SW 1271 (cell line): ENCODE measurements around the gene CCDC24.

Source experiments
- DNase-seq, 2 experiments: peaks; one replicate each; lab custom pipeline; 2025; lab: John Stamatoyannopoulos, UW

The CCDC24 gene

DNA sequence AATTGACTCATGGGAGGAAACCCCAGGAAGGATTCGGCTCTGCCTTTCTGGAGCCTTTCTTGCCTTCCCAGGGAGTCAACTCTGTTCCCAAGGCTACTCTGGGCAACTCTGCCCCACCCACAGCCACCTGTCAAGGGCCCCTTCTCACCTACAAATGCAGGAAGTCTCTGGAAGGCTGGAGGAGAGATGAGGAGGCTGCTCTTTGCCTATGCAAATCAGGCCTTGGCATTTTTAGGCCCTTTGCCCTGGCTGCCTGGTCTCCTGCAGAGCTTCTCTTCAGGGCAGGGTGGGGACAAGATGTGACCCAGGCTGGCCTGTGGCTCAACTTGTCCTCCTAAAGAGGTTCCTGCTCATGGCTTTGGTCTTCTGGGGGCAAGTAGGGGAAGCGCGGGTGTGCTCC is 34.4 kb downstream of the CCDC24 start:
- DNase-seq: no peak

DNA sequence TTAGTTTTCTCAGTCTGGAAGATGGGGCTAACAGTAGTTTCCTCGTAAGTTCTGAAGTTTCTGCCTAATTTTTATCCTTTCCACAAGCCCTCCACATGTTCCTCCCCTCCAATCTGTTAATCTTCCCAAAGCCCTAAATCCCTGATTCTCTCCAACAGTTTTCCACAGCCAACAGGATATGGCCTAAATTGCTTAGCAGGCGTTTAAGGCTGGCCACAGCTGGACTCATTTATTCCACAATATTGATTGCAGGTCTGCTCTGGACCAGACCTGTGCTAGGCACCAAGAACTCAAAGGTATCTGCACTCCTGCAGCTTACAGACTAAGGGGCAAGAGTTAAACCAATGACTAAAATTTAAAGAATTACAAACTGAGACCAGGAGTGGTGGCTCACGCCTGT is 35.9 kb downstream of the CCDC24 start:
- no peak for DNase-seq

- DNase-seq: peak in 1 of 2 experiments; percentile 69
These were observed 38.0 kb downstream of the CCDC24 start for GRCh38 chr1:44029260-44029910.

DNA sequence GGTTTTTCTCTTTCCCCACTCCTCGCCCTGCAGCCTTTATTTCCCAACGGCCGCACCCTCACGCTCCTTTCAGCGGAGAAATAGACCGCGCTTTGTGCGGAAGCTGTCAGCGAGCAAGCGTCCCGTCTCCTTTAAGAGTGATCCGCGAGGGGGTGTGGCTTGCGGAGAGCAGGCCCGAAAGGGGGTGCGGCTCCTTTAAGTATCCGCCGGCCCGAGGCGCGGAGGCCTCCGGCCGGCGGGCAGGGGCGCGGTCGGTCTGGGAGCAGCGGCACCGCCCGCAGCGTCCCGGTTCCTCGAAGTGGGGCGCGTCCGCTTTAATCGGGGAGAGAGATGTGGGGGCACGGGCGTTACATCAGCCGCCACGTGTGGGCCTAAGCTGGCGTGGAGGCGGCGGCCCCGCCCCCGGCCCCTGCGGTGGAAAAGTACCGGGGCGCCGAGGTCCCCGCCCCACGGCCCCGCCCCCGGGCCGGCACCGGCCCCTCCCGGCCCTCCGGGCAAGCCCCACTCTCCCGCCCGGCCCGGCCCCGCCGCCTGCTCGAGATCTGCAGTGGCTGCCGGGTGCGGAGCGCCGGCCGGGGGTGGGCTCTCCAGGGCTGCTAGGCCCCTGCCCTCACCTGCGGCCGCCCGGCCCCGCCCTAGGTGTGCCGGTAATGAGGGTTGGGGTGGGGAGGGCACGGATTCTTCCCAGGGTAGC is 38.7 kb downstream of the CCDC24 start:
- peak; percentile 50 to 82 for DNase-seq

DNA sequence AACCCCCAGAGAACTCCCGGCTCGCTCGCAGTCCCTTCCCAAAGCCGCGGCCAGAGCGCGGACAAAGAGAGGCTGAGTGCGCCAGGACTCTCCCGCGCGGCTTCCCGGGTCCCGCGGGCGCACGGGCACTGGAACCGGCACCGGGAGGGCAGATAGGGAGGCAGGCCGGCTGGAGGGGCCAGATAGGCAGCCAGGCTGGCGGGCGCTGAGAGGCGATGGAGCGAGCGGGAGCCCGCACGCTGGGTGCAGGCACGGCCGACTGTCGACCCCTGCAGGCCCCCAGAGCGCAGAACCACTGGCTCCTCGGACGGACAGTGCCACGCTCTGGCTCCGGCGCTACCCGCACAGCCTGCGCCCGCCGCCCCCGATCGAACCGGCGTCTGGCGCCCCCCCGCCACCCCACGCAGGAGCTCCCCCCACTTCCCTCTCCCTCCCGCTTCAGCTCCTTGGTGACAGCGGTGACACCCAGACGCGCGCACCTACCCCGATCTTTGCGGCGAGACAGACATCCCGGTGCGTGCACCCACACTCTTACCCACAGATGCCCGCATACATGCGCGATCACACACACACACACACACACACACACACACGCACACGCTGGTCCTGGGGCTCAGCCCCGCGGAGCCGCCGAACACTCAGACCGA is 39.3 kb downstream of the CCDC24 start:
- DNase-seq: peak in 1 of 2 experiments; percentile 40

GRCh38 chr1:44031252-44032169 is 40.1 kb downstream of the CCDC24 start, which contains the start of gene SLC6A9:
TSS of gene SLC6A9 (minus strand) at chr1:44031462. CDS start at chr1:44024277, 7,185 bp downstream.
- peak in 1 of 2 experiments; percentile 17 for DNase-seq

- no peak for DNase-seq
These were observed 40.9 kb downstream of the CCDC24 start for GRCh38 chr1:44032170-44032790.

DNA sequence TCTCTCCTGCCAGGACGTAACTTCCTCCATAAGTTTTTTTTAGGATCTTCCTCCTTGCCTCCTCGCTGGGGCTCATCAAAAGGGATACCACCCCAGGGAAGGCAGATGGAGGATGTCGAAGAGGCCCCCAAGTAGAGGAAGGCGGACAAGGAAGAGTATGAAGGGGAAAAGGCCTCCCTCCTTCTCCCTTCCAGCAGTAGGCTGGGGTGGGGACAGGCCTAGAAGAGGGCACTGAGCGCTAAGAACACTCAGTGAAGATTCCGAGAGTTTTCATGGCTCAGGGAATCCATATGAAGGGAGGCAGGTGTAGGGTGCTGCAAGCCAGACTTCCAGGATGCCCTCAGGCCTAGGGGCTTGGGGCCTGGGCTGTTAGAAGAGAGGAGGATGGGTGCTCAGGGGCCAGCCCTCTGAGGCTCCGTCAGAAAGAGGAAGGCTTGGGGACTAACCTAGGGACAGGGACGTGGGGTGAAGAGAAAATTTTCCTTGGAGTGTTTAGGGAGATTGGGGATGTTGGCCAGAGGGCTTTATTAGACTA is 41.7 kb downstream of the CCDC24 start:
- no peak for DNase-seq

GRCh38 chr1:44033756-44034155 is 42.4 kb downstream of the CCDC24 start:
- DNase-seq: no peak

DNA sequence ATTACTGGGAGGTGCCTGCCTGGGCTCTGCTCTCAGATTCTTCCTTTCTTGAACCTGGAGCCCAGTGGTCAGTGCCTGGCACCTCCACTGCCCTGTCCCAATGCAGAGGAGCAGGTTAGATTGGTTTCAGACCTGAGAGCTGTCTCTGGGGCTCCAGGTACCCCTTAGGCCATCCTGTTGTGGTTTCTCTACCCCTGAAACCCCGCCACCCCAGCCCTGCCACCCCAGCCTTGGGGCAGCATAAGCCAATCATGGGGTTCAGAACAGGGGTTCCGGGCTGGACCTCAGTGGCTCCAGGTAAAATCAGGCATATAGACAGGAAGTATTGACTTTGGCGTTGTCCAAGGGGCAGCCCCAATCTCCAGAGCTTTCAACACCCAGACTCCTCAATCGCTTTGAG is 43.0 kb downstream of the CCDC24 start:
- DNase-seq: no peak

DNA sequence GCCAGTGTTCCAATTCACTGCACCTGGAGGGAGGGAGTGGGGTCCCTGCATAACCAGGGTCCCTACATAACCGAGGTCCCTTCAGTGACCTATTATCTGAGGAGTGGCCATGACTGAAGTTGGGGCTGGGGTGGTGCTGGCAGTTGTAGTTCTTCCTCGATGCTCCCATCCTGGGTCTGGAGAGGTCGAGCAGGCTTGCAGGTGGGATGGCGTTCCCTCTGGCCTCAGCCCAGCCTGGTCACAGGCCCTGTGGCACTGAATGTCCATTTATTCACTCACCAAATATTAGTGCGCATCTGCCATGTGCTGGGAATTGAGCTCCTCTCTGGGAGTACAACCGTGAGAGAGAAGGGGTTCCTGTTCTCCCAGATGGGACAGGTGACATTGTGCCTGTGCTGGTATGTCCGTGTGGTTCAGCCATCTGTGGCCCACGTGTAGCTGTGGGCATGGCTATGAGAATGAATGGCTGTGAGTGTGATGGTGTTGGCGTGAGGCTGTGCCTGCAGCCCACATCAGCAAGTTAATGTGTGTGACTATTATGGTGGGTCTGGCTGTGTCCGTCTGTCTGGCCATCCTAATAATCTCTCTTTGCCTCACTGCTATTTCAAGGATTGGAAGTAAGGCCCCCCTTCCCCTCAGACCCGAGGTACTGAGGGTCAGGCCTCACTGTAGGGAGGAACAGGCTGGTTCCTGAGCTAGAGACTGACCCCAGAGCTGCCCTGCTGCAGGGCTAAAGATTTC is 43.7 kb downstream of the CCDC24 start:
- no peak for DNase-seq

- no peak for DNase-seq
These were observed 44.5 kb downstream of the CCDC24 start for GRCh38 chr1:44035726-44036408.

DNA sequence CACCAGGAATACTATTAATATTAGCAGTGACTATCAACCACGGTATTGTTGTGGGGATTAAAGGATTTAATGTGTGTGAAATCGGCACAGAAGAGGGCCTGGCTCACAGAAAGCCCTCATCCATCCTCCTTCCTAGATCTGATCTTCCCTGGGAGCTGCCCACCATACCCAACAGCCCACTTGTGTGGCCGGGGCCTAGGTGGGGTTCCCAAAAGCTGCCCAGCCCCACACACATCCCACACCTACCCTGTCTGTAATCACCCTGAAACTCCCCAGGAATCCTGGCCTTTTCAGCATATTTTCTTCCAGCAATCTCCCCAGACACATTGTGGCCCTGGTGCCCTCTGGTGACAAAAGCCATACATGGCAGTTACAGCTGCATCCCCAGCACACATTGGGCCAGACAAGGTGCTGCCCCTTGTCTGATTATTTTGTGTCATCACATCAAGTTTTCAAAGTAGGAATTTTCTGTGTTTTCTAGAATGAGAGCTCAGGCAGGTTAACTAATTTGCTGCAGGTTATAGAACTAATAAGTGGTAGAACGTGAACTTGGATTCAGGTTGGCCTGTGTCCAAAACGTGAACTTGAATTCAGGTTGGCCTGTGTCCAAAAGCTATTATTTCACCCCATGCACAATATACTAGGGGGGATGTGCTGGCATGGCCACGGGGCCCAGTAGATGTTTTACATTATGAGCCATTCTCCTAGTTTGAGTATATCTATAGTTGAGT is 45.2 kb downstream of the CCDC24 start:
- peak; percentile 30 to 49 for DNase-seq

GRCh38 chr1:44037154-44037553 is 45.8 kb downstream of the CCDC24 start:
- DNase-seq: no peak

GRCh38 chr1:44038876-44039657 is 47.7 kb downstream of the CCDC24 start:
- DNase-seq: no peak

DNA sequence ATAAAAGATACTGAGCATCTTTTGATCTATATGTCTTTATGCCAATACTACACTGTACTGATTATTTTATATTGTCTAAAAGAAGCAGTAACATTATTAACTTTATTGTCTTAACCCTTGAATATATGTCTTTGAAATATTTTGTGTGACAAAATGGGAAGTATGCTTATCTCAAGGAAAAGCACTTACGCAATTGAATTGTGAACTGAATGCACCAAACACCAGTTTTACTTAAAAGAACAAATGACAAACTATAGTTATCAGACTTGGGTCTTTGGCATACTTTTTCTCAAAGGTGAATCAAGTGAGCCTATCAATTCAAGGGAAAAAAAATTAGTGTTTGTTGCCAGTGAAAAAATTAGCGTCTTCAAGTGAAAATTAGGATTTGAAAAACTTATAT is 49.0 kb downstream of the CCDC24 start:
- no peak for DNase-seq

- DNase-seq: no peak
These were observed 49.4 kb downstream of the CCDC24 start for GRCh38 chr1:44040846-44041245.
